Measurements from ENCODE around the gene RNF225.

RNF225 gene

DNA sequence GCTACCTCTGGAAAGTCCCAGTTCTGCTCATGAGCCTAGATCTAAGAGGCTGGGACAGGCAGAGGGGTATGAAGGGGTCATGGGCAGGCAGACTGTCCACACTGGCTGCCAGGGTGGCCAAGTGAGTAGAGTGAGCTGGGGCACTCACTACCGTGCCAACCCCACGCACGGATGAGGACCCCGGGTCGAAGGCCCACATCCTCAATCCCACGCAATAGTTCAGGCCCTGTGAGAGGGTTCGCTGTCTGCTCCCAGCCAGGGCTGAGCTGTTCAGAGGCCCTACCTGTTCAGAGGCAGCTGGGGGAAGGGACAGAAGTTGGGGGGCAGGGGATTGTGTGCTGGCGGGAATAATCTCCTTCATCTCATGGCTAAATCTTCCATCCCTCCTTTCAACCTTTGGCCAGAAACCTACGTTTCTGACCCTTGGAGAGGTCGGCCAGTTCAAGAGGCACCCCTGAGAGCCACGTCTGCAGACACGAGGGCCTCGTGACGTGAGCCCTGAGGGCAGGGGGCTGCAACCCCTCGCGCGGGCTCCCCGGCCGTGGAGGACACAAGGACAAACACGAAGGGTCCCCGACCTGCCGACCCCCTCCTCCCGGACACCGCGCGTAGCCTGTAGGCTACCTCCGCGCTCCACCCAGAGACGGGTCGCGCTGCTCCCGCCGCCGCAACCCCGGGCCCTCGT, 9.4 kb upstream of the RNF225 start:
- TF ChIP-seq, protein P1, sequence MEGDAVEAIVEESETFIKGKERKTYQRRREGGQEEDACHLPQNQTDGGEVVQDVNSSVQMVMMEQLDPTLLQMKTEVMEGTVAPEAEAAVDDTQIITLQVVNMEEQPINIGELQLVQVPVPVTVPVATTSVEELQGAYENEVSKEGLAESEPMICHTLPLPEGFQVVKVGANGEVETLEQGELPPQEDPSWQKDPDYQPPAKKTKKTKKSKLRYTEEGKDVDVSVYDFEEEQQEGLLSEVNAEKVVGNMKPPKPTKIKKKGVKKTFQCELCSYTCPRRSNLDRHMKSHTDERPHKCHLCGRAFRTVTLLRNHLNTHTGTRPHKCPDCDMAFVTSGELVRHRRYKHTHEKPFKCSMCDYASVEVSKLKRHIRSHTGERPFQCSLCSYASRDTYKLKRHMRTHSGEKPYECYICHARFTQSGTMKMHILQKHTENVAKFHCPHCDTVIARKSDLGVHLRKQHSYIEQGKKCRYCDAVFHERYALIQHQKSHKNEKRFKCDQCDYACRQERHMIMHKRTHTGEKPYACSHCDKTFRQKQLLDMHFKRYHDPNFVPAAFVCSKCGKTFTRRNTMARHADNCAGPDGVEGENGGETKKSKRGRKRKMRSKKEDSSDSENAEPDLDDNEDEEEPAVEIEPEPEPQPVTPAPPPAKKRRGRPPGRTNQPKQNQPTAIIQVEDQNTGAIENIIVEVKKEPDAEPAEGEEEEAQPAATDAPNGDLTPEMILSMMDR (conservative IDR thresholded peaks at IDR 0.05; ENCODE audit: control insufficient read depth, insufficient read depth, low read depth, low read length) = no peak
- DNase-seq (ENCODE audit: low read depth) = no peak

DNA sequence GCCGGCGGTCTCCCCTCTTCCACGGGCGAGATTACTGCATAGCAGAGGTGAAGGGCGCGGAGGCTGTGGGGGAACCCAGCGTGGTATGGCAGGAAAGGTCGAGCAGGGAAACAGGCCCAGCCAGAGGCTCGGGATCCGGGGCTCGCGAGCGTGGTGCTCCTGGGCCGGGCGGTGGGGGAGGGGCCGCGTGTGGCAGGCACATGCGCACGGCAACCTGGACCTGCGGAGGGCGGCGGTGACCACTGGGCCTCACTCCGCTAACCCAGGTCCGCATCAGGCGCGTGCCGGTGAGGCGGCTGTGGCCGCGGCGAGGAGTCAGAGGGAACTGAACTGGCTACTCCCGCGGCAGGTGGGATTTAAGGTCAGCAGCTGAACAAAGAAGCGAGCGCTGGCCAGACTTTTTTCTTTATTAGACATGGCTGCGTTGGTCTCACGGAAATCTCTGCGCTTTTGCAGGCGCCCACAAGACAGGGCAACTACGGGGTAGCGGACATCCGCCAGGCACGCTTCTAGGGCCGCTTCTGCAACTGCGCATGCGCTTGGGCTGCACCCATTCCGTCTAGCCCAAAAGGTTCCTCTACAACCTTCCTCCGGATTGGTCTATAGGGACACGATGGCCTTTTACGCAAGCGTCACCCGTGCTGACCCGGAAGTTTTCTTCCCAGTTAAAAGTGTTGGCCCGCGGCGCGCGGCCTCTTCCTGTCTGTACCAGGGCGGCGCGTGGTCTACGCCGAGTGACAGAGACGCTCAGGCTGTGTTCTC, 8.7 kb upstream of the RNF225 start, which contains the start of gene RPS5:
Gene RPS5 (plus strand): TSS at position 694 of the 762 bp plus-strand sequence. CDS start 869 bp downstream, outside the sequence.
- DNase-seq (ENCODE audit: low read depth) = peak; percentile 99
- H3K4me3 ChIP-seq (ENCODE audit: control insufficient read depth, low read depth, low read length) = peak within 1 kb of the TSS; percentile 85
- TF ChIP-seq, protein P1 (conservative IDR thresholded peaks at IDR 0.05; ENCODE audit: control insufficient read depth, insufficient read depth, low read depth, low read length) = no peak

More for the DNA sequence above, 9.4 kb upstream of the RNF225 start:
- peak overlapping the region; percentile 85 for H3K4me3 ChIP-seq (ENCODE audit: control insufficient read depth, low read depth, low read length)

DNA sequence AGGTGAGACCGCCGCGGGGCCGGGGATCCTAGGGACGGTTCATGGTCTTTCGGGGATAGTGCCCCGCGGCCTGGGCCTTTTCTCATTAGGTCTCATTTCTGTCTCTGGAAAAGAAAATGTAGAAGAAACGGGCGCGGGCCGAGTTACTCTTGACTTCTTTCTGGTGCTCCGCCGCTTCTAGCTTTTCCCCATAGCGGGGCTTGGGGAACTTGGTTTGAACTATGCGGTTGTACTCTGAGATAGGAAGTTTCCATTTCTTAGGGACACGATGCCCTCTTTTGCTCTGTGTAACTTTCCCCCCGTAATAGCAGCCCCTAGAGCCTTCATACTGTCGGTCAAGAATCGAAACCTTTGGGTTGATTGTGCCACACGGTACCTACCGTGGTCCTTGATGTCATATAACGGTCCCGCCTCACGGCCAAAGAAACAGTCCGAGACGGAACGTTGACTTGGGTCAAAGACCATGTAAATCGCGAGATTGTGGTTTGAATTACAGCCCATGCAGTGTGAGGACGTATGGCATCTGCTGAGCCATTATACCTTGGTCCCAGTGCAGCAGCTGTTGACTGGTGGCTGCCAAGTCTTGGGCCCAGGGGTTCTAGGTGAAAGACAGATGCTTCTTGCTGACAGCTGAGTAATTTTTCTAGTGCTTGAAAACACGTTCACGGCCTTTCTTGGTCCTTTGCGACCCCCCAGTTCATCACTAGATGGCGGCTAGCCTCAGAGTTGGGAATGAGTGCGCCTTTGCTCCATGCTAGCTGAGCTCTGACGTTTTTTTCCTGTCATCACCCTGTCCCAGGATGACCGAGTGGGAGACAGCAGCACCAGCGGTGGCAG, 7.9 kb upstream of the RNF225 start:
- TF ChIP-seq, protein P1 (conservative IDR thresholded peaks at IDR 0.05; ENCODE audit: control insufficient read depth, insufficient read depth, low read depth, low read length) = no peak
- peak; percentile 16 for DNase-seq (ENCODE audit: low read depth)
- H3K4me3 ChIP-seq (ENCODE audit: control insufficient read depth, low read depth, low read length) = peak overlapping the region; percentile 85

DNA sequence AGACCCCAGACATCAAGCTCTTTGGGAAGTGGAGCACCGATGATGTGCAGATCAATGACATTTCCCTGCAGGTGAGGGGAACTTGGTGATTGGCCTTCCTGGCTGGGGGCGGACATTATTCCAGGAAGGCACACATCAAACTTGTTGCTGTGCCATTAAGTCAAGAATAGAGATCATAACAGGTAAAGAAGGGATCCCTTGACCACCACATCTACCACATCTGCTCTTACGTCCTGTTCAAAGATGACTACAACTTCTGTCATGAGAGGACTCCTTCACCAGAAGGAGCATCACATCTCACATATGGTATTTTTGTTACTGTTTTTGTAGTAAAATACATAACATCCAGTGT, 7.3 kb upstream of the RNF225 start:
- H3K4me3 ChIP-seq (ENCODE audit: control insufficient read depth, low read depth, low read length) = peak overlapping the region; percentile 85
- no peak for DNase-seq (ENCODE audit: low read depth)
- TF ChIP-seq, protein P1 (conservative IDR thresholded peaks at IDR 0.05; ENCODE audit: control insufficient read depth, insufficient read depth, low read depth, low read length) = no peak

DNA sequence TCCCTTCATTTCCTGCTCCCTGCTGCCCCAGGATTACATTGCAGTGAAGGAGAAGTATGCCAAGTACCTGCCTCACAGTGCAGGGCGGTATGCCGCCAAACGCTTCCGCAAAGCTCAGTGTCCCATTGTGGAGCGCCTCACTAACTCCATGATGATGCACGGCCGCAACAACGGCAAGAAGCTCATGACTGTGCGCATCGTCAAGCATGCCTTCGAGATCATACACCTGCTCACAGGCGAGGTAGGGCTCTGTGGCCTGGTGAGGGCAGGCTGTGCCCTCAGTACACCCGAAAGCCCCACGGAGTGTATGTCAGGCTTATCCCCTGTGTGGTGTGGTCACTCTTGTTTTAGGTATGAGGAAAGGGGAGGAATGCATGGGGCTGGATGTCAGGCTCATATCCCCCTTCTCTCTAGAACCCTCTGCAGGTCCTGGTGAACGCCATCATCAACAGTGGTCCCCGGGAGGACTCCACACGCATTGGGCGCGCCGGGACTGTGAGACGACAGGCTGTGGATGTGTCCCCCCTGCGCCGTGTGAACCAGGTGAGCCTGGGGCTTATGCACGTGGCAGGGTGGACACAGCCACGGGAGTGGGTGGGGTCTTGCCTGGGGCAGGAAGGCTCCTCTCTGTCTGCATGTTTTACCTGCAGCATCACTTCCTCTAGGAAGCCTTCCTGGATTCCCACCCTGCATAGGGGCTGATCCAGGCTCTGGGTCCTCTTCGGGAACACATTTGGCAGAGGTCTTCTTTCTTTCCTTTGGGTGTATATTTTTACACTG, 2.3 kb upstream of the RNF225 start:
- H3K4me3 ChIP-seq (ENCODE audit: control insufficient read depth, low read depth, low read length) = no peak overlapping the region
- DNase-seq (ENCODE audit: low read depth) = no peak
- TF ChIP-seq, protein P1 (conservative IDR thresholded peaks at IDR 0.05; ENCODE audit: control insufficient read depth, insufficient read depth, low read depth, low read length) = no peak

DNA sequence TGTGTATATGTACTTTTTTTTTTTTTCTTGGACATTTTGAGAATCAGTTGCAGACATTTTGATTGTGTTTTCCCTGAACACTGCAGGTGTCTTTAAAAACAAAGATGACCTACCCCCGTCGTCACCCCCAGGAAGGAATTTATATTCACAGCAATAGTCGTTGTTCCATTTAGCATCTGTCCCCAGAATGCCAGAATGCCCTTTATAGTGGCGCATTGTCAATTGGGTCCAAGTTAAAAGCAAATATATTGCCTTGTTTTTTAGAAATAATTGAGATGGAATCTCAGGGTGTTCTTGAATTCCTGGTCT, 1.8 kb upstream of the RNF225 start:
- TF ChIP-seq, protein P1 (conservative IDR thresholded peaks at IDR 0.05; ENCODE audit: control insufficient read depth, insufficient read depth, low read depth, low read length) = no peak
- no peak for DNase-seq (ENCODE audit: low read depth)
- no peak overlapping the region for H3K4me3 ChIP-seq (ENCODE audit: control insufficient read depth, low read depth, low read length)
